B cell (primary cell): Measurements from ENCODE around the gene NOL6. TPM values are rescaled to one million over a fixed set of nuclear protein-coding genes. Genes with fewer than 3 reads are reported as not detected.

Source experiments
- ATAC-seq: fragments of 200-7000 bp; cut with Tn5 transposase; one replicate; pipeline ENCODE4 v1.10.0; 2021; ENCODE audit warnings: low read depth, mild to moderate bottlenecking, moderate number of reproducible peaks, moderate library complexity
- CTCF ChIA-PET: fragments of 350-600 bp; sonication (Branson Sonifier 250); formaldehyde crosslinking; loops from one replicate; lab custom pipeline; 2021; ENCODE audit warnings: antibody characterized with exemption, inconsistent platforms; lab: Charles Lee
- POLR2A ChIA-PET: fragments of 350-600 bp; sonication (Branson Sonifier 250); formaldehyde crosslinking; loops from one replicate; lab custom pipeline; 2021; ENCODE audit warnings: antibody characterized with exemption; lab: Charles Lee
- DNase-seq: peaks from one replicate; pipeline ENCODE4 v3.0.0; 2013
- H2AFZ ChIP-seq: 2 replicates; pipeline ENCODE4 v1.6.1; 2012; ENCODE audit warnings: mild to moderate bottlenecking, low read depth, low read length; ENCODE audit not compliant: insufficient read depth, poor library complexity, severe bottlenecking
- H3K27ac ChIP-seq, 2 donors: 1 replicate in 1 of 2; 2 replicates in 1 of 2; pipeline ENCODE4 v1.5.1; 2012 to 2013; ENCODE audit warnings: low read length in 2 of 2, mild to moderate bottlenecking in 2 of 2, moderate library complexity in 1 of 2
- H3K27me3 ChIP-seq, 4 experiments: fragments of 200-600 bp in 1 of 4; sonication (generic) in 1 of 4; replicated peaks in 1 of 4; 1 replicate in 2 of 4; 2 replicates in 2 of 4; pipeline versions ENCODE4 v1.6.1 to v1.7.0; 2013 to 2016; ENCODE audit warnings: low read length in 3 of 4, mild to moderate bottlenecking in 2 of 4, mixed read lengths in 1 of 4, moderate library complexity in 1 of 4; ENCODE audit not compliant: insufficient read depth in 4 of 4, control insufficient read depth in 3 of 4; ENCODE audit errors: control extremely low read depth in 1 of 4
- H3K36me3 ChIP-seq, 2 experiments: replicated peaks in 1 of 2; 1 replicate in 1 of 2; 2 replicates in 1 of 2; pipeline versions ENCODE4 v1.6.1 to v1.7.1; 2013; ENCODE audit warnings: low read length in 1 of 2; ENCODE audit not compliant: insufficient read depth in 2 of 2, control insufficient read depth in 1 of 2; ENCODE audit errors: control extremely low read depth in 1 of 2, extremely low read depth in 1 of 2
- H3K4me1 ChIP-seq, 2 donors: fragments of 200-600 bp in 1 of 2; sonication (generic) in 1 of 2; 1 replicate in 1 of 2; 2 replicates in 1 of 2; pipeline versions ENCODE4 v1.5.1 to v1.6.1; 2013 to 2017; ENCODE audit warnings: low read length in 2 of 2; ENCODE audit not compliant: control insufficient read depth in 2 of 2, insufficient read depth in 2 of 2
- H3K4me2 ChIP-seq: replicated peaks from 2 replicates; pipeline ENCODE3; 2012; ENCODE audit warnings: mild to moderate bottlenecking, low read depth, low read length; ENCODE audit not compliant: poor library complexity, severe bottlenecking
- H3K4me3 ChIP-seq, 5 experiments: fragments of 200-600 bp in 1 of 5; sonication (generic) in 1 of 5; 1 replicate in 3 of 5; 2 replicates in 2 of 5; pipeline versions ENCODE4 v1.5.1 to v1.7.0; 2011 to 2016; ENCODE audit warnings: low read length in 4 of 5, mild to moderate bottlenecking in 4 of 5, low read depth in 2 of 5, control low read depth in 1 of 5, moderate library complexity in 1 of 5; ENCODE audit not compliant: insufficient read depth in 1 of 5; ENCODE audit errors: control extremely low read depth in 1 of 5, extremely low read depth in 1 of 5
- H3K79me2 ChIP-seq: fragments of 200-600 bp; sonication (generic); one replicate; pipeline ENCODE4 v1.6.0; 2016; ENCODE audit warnings: low read length; ENCODE audit not compliant: control insufficient read depth, insufficient read depth
- H3K9ac ChIP-seq: fragments of 200-600 bp; sonication (generic); 2 replicates; pipeline ENCODE4 v1.6.1; 2017; ENCODE audit warnings: mild to moderate bottlenecking, low read length, moderate library complexity
- H3K9me3 ChIP-seq, 3 donors: one replicate each; pipeline versions ENCODE4 v1.6.1 to v1.7.1; 2013; ENCODE audit warnings: low read length in 2 of 3; ENCODE audit not compliant: control insufficient read depth in 2 of 3, insufficient read depth in 1 of 3; ENCODE audit errors: control extremely low read depth in 1 of 3
- H4K20me1 ChIP-seq: 2 replicates; pipeline ENCODE4 v1.6.0; 2012; ENCODE audit warnings: mild to moderate bottlenecking, low read length; ENCODE audit not compliant: insufficient read depth, control insufficient read depth, poor library complexity, severe bottlenecking
- H3K27ac Mint-ChIP-seq: one replicate; pipeline ENCODE4 v1.8.0; 2021; ENCODE audit warnings: mixed read lengths
- H3K27me3 Mint-ChIP-seq: one replicate; pipeline ENCODE4 v1.8.0; 2021; ENCODE audit warnings: mixed read lengths
- H3K4me1 Mint-ChIP-seq: one replicate; pipeline ENCODE4 v1.8.0; 2021; ENCODE audit warnings: mixed read lengths
- H3K4me3 Mint-ChIP-seq: one replicate; pipeline ENCODE4 v1.8.0; 2021; ENCODE audit warnings: mixed read lengths
- H3K9me3 Mint-ChIP-seq: one replicate; pipeline ENCODE4 v1.8.0; 2022; ENCODE audit warnings: mixed read lengths; ENCODE audit not compliant: insufficient read depth
- CTCF ChIP-seq: fragments of 200-600 bp; IDR thresholded peaks from one replicate; pipeline ENCODE4 v1.8.0; 2022; ENCODE audit warnings: antibody characterized with exemption, mild to moderate bottlenecking
- EZH2 ChIP-seq: IDR thresholded peaks from 2 replicates; pipeline ENCODE4 v1.6.1; 2012; ENCODE audit warnings: borderline replicate concordance, low read depth, mild to moderate bottlenecking, moderate library complexity, low read length; ENCODE audit not compliant: insufficient read depth, poor library complexity, severe bottlenecking
- WGBS: methylation state at CpG from one replicate; pipeline ENCODE4 v1.1.5; 2013; ENCODE audit warnings: missing lambda C conversion rate; ENCODE audit not compliant: insufficient coverage; 5-methylcytosine and 5-hydroxymethylcytosine counted together
- intact Hi-C: fragments of 100-400 bp; cut with micrococcal nuclease; formaldehyde crosslinking; loops from one replicate; pipeline ENCODE4 v1.10.0; 2022
- polyA plus RNA-seq: library from polyadenylated mRNA; depleted of rRNA; stranded (reverse); fragments of >200 nt; gene quantifications from 2 replicates; pipeline ENCODE4 v1.2.3, GENCODE V29; 2012
- total RNA-seq, 2 donors: library from RNA; stranded (reverse); fragments of 120-200 nt in 1 of 2; gene quantifications; 1 replicate in 1 of 2; 2 replicates in 1 of 2; pipeline versions ENCODE4 v1.2.3 to v1.2.4, GENCODE V29; 2013 to 2022

NOL6 gene
- total and polyA plus RNA-seq, 2 donors (not counting 1 experiment from before 2014, with no cell fraction given): 31.8 to 40.1 TPM

- no peak overlapping the region for H3K27ac Mint-ChIP-seq
- no peak overlapping the region for H3K9ac ChIP-seq
- intact Hi-C loops: no loop called here
- no peak overlapping the region for H3K4me3 Mint-ChIP-seq
- H3K4me1 ChIP-seq: no peaks in the 10 kb centered on the region
- H3K36me3 ChIP-seq: no peaks in the 10 kb centered on the region
- no peaks in the 10 kb centered on the region for H3K9me3 ChIP-seq
- H3K9me3 Mint-ChIP-seq: no peaks in the 10 kb centered on the region
- no peak overlapping the region for H3K4me2 ChIP-seq
- no peaks in the 10 kb centered on the region for H3K4me1 Mint-ChIP-seq
- POLR2A ChIA-PET: no interaction called here
- H3K27me3 Mint-ChIP-seq: peaks cover 12% of the 10 kb centered on the region
- ATAC-seq (no peak), DNase-seq (no peak)
- no peaks in the 10 kb centered on the region for H3K79me2 ChIP-seq
- no peak overlapping the region for H2AFZ ChIP-seq
- WGBS: 83% methylated on average over 5 of the region's 10 CpGs
- H3K27ac ChIP-seq: no peak overlapping the region
- no peak overlapping the region for H3K4me3 ChIP-seq
- no peak for TF ChIP-seq EZH2
- no peak for TF ChIP-seq CTCF
- CTCF ChIA-PET: interaction anchor here (1.1 kb wide), 1 partner anchor 133 kb away, joined by 3 read pairs; no protein-coding TSS in a partner anchor
- no peaks in the 10 kb centered on the region for H4K20me1 ChIP-seq
- H3K27me3 ChIP-seq: no peaks in the 10 kb centered on the region
Measured at GRCh38 chr9:33419708-33420303, 53.9 kb downstream of the NOL6 start.

- DNase-seq (no peak), ATAC-seq (no peak)
- Mint-ChIP-seq H3K27me3 (peaks cover 15% of the 10 kb centered on the region), H3K4me1 (no peaks in the 10 kb centered on the region), H3K4me3 (no peak overlapping the region), H3K27ac (no peak overlapping the region), H3K9me3 (no peaks in the 10 kb centered on the region)
- no peak overlapping the region for H3K9ac ChIP-seq
- TF ChIP-seq CTCF (no peak), EZH2 (no peak)
- no peak overlapping the region for H3K4me3 ChIP-seq
- no peak overlapping the region for H2AFZ ChIP-seq
- no peaks in the 10 kb centered on the region for H3K27me3 ChIP-seq
- no peak overlapping the region for H3K4me2 ChIP-seq
- 91% methylated on average over 4 of the region's 8 CpGs for WGBS
- ChIA-PET CTCF (no interaction called here), POLR2A (no interaction called here)
- intact Hi-C loops: no loop called here
- H4K20me1 ChIP-seq: no peaks in the 10 kb centered on the region
- no peak overlapping the region for H3K27ac ChIP-seq
- H3K9me3 ChIP-seq: no peaks in the 10 kb centered on the region
- H3K36me3 ChIP-seq: no peaks in the 10 kb centered on the region
- H3K4me1 ChIP-seq: no peaks in the 10 kb centered on the region
- H3K79me2 ChIP-seq: no peaks in the 10 kb centered on the region
Measured at GRCh38 chr9:33418090-33418489, 55.6 kb downstream of the NOL6 start.
